ENCODE data around the gene GJC1.

The GJC1 gene

GRCh38 chr17:44829523-44830358, at the start of gene GJC1:
Gene GJC1 (minus strand): TSS chr17:44830287. CDS start chr17:44805817, 24,470 bp downstream.
- peak; percentile 8 for DNase-seq

GRCh38 chr17:44879376-44879775, 49.3 kb upstream of the GJC1 start:
- DNase-seq = no peak

DNA sequence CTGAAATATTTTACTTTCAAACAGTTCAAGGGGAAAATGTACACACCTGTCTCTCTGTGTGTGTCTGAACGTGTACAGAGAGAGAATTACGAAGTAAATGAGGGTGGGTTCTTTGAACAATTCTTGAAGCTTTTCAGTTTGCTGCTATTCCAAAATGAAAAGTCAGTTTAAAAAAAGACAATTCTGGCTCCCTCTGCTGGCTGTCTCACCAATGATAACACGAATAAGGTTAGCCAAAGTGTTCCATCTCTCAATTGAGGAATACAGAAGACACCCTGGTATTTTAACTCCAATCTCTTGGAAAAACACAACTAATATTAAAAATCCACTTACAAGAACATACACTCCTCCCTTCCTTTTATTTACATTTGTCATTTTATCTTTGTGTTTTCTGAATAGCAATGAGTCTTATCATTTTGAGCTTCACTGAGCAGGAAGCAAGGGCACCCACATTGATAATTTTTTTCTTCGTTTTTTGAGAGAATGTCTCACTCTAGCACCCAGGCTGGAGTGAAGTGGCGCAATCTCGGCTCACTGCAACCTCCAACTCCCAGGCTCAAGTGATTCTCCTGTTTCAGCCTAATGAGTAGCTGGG, 48.6 kb upstream of the GJC1 start:
- DNase-seq = peak; percentile 14

DNA sequence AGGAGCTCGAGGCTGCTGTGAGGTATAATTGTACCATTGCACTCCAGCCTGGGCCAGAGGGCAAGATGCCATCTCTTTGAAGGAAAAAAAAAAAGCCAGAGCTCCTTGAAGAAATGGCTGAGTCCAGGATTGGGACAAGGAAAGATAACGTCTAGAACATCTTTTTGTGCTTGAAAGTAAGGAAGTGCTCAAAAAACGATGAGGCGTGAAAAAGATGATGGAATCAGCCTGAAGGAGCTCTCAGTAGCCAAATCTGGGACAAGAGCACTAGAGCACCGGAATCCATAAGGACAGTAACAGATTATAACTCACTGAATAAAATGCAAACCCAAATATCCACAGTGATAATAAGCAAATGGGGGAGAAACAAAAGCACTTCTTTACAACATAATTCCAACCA, 47.0 kb upstream of the GJC1 start:
- DNase-seq = no peak

DNA sequence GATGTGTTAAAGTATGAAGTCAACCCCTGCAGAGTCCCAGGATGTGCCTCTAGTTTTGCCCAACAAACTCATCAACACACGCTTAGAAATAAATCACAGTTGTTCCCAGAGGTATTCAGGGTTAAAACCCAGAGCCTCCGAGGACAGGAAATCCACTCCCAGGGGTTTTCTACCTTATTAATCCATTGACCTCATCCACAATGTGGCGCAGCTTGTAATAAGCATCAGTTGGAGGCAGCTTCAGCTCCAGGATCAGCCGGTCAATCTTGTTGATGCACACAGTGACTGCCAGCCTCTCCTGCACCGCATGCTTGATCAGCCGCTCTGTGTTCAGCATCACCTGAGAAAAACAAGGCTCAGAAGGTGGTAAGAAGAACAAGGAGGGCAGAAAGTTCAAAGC, 45.7 kb upstream of the GJC1 start:
- DNase-seq = no peak

GRCh38 chr17:44872131-44872768, 42.2 kb upstream of the GJC1 start:
- no peak for DNase-seq

DNA sequence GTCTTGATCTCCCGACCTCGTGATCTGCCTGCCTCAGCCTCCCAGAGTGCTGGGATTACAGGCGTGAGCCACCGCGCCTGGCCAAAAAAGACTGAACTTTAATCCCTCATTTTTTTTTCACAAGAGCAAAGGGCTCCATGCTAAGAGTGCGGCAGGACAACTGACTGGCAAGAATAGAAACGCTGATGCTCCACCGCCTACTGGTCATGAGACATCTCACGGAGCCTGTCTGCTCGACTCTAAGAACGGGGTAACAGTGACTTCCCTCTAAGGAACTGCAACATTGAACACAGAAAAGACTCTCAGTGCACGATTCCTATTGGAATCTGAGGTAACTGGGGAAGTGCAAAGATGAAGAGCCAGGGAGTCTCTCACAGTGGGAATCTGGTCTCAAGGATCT, 41.5 kb upstream of the GJC1 start:
- DNase-seq = no peak

DNA sequence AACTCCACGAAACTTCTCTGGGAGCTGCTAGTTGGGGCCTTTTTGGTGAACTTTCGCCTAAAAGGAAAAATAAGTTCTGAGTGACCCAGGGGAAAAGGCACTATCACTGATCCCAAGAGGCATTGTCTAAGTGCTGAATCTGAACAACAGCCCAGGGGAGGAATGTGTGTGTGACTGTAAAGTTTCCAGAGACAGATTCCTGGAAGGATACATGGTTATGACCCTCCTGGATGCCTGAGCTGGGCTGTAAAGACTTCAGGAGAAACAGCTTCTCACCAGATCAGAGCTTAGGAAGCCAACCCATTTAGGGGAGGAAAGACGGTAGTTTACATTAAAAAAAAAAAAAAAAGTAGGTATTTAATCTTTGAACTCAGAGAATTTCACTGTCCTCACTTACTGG, 37.8 kb upstream of the GJC1 start:
- no peak for DNase-seq

DNA sequence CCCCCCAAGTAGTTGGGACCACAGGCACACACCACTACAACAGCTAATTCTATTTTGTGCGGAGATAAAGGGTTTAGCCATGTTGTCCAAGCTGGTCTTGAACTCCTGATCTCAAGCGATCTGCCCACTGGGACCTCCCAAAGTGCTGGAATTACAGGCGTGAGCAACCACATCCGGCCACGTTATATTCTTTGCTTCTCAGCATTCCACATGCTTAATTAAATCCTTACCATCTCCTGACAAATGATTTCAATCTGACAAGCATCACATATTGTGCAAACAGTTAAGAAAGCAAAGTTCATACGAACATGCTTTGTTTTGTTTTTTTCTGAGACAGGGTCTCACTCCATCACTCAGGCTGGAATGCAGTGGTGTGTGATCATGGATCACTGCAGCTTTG, 35.8 kb upstream of the GJC1 start:
- DNase-seq = no peak

GRCh38 chr17:44865231-44865660, 35.2 kb upstream of the GJC1 start:
- peak; percentile 75 for DNase-seq

- DNase-seq = no peak
Observed at GRCh38 chr17:44864831-44865230, 34.7 kb upstream of the GJC1 start.

DNA sequence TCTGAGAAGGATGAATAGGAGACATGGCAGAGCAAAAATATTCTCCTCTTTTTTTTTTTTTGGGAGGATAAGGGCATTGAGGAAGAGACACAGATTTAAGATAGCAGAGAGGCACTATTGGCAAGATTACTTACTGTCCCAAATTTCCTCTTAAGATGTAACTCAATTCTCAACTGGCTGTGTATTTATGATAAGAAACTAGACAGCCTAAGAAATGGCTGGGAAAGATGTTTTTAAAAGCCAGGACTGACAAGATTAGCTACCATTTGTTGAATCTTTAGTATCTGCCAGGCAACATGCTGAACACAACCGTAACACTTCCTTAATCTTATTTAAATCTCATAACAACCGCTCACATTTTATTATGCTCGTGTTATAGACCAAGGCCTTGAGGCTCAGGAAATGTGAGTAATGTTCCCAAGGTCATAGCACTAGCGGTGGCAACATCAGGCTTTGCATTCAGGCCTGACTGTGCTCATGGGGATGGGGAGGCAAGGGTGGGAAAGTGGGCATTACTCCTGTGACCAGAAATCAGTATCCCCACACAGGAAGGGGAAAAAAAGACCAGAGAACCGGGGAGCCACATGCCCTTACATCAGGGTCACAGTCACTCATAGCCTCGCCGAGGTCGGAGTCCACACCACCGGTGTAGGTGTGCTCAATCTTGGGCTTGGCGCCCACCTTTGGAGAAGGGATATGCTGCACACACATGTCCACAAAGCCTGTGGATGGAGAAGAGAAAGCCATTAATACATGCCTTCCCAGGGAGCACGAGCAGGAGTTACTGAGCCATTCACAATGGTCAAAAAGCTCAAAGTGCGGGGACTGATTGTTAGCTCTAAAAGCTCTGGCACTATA, 33.2 kb upstream of the GJC1 start:
- no peak for DNase-seq

- DNase-seq = no peak
Observed at GRCh38 chr17:44862278-44862914, 32.3 kb upstream of the GJC1 start.

GRCh38 chr17:44859701-44860100, 29.6 kb upstream of the GJC1 start:
- no peak for DNase-seq

DNA sequence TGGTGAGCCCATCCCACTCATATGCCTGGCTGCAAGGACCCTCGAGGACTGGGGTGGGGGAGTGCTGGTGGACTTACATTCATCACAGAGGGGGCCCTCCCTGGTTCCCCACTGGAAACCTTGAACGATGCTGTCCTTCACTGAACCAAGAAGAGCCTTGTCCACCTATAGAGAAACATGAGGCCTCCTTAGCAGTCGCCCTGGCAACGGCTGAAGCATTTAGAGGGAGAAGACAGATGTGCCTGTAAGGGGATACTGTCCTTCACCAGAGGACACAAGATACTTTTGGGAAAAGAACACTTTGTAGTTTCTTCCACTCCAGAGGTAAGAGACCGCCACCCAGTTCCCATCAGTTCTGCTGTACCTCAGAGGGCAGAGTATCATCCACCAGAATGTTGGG, 24.1 kb upstream of the GJC1 start:
- no peak for DNase-seq

GRCh38 chr17:44850612-44851011, 20.5 kb upstream of the GJC1 start:
- no peak for DNase-seq

DNA sequence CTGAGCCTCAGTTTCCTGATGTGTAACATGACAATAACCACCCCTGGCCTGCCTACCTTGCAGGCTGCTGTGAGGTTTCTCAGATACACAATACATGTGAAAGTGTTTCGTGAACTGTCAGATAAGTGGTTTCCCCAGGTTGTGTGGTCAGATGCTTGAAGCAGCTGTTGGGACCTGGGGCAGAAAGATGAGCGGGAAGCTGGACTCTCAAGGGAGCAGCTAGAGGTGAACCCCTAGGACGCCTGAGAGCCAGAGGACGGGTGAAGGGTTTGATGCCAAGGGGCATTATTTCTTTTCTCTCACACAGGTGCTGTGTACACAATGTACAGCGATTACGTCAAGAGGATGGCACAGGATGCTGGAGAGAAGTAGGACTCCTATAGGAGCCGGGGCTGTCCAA, 19.9 kb upstream of the GJC1 start:
- DNase-seq = no peak

DNA sequence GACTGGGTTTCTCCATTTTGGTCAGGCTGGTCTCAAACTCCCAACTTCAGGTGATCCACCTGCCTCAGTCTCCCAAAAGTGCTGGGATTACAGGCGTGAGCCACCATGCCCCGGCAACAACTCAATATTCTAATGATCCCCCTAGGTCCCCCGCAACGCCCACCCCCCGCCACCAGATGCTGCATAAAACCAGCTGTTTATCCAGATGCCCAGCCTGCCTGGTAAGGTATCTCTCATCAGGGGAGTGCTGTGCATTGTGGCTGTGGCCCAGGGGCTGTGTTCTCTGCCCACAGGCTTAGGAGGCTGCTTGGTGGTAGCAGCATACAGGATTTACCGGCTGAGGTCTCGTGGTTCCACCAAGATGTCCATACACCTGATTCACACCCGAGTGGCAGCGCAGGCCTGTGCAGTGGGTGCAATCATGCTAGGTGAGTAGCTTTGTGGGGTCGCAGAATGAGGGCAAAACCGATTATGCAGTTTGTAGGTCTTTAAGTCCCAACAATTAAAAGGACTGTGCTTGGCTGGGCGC, 18.9 kb upstream of the GJC1 start:
- no peak for DNase-seq

DNA sequence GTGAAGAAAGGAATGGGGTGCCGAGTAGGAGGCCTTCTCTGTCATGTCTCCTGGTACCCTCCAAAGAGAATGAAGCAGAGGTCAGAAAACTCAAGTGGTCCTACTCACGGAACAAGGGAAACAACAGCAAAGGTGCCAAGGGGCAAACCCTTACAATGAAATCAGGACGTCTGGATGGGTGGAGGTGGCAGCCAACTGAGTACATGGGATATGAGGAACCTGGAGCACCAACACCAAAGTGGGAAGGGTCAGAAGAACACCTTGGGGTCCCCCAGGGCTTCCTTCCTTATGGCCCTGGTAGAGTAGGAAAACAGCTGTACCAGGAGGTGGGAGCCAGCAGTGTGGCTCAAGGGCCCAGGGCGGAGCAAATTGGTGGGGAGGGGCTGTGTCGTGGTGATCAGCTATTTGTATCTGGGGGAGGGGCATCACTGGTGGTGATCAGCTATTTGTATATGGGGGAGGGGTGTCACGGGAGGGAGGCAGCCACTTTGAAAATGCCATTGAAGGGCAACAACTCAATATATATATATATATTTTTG, 18.2 kb upstream of the GJC1 start:
- DNase-seq = no peak

- no peak for DNase-seq
Observed at GRCh38 chr17:44847586-44847985, 17.5 kb upstream of the GJC1 start, which contains the start of gene HIGD1B. Gene HIGD1B (plus strand): TSS chr17:44847883. CDS start chr17:44848153, 270 bp downstream.

DNA sequence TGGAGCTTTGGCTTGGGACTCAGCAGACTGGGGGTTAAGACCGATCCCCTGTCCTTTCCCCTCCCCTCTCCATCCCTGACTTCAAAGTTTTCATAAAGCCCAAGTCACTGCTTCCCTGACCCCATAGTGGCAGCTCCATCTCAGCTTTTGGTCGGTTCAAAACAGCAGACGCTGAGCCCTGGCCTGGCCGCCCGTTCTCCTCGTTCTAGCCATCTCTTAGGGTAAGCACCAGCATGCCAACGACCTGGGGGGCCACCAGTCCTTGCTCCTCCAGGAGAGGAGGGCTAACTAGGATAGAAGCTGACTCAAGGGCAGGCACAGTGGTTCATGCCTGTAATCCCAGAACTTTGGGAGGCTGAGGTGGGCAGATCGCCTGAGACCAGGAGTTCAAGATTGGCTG, 16.1 kb upstream of the GJC1 start:
- no peak for DNase-seq

DNA sequence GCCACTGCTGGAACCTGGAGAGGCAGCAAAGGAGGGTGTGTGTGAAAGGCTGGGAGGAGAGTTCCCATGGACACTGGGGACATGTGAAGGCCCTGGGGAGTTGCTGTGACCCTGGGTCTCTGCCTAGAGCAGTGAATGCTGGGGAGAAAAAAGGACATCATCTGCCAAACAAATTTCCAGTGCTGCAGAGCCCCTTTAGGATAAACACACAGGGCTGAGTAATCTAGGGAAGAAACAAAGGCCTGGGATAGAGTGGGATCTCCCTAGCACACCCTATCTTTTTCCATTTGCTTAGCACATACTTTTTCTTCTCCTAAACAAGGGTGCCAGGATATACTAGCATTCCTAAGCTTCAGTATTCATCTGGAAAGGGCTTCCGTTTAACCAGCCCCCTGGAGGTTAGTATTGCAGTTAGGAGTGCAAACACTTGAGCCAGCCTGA, 14.3 kb upstream of the GJC1 start:
- no peak for DNase-seq
